Measurements from ENCODE around the gene SMG9. TPM values are rescaled to one million over a fixed set of nuclear protein-coding genes. Genes with fewer than 3 reads are reported as not detected.

Gene SMG9
- total and polyA plus RNA-seq, 2 of the 13 experiments (the other 11 are each of a cell fraction or from before 2014, with no cell fraction given) = 16.1 to 18.7 TPM

GRCh38 chr19:43754503-43755255 is at the start of gene SMG9 (continued):
- TF ChIP-seq SRSF1 (optimal IDR thresholded peaks at IDR 0.05; ENCODE audit: low read depth, low read length) = peak; percentile 78
- peak; percentile 72 for TF ChIP-seq AGO1 (IDR thresholded peaks at IDR 0.05; ENCODE audit: low read depth, low read length, poor library complexity, severe bottlenecking)
- TF ChIP-seq HDAC1 (CRISPR knock-in tag; IDR thresholded peaks at IDR 0.05) = peak; percentile 79
- TF ChIP-seq ELF3 (CRISPR knock-in tag; IDR thresholded peaks at IDR 0.05) = peak; percentile 56; the same call in 1 of the 2 replicates
- peak; percentile 62 for TF ChIP-seq KMT2B (CRISPR knock-in tag; IDR thresholded peaks at IDR 0.05)
- peak; percentile 86 for TF ChIP-seq THAP11 (CRISPR knock-in tag; IDR thresholded peaks at IDR 0.05)
- TF ChIP-seq SP4 (CRISPR knock-in tag; IDR thresholded peaks at IDR 0.05) = peak; percentile 71
- TF ChIP-seq ZFP90 (CRISPR knock-in tag; IDR thresholded peaks at IDR 0.05; ENCODE audit: borderline replicate concordance) = no peak
- peak; percentile 48; the same call in 1 of the 2 replicates for TF ChIP-seq ZBTB25 (CRISPR knock-in tag; IDR thresholded peaks at IDR 0.05)
- TF ChIP-seq TGIF2 (CRISPR knock-in tag; IDR thresholded peaks at IDR 0.05) = peak; percentile 37; the same call in 1 of the 2 replicates
- TF ChIP-seq SUZ12 (IDR thresholded peaks at IDR 0.05; ENCODE audit: low read depth, low read length) = no peak
- peak; percentile 60; the same call in 1 of the 2 replicates for TF ChIP-seq POGK (CRISPR knock-in tag; conservative IDR thresholded peaks at IDR 0.05)
- TF ChIP-seq HDAC2 (CRISPR knock-in tag; IDR thresholded peaks at IDR 0.05) = 0 out of 2 replicates have a peak, but pooled peaks have one; percentile 14
- no peak for TF ChIP-seq PRMT3 (CRISPR knock-in tag; IDR thresholded peaks at IDR 0.05; ENCODE audit: borderline replicate concordance, low read depth)
- TF ChIP-seq ZNF746 (CRISPR knock-in tag; IDR thresholded peaks at IDR 0.05) = 0 out of 2 replicates have a peak, but pooled peaks have one; percentile 31
- TF ChIP-seq NFAT5 (CRISPR knock-in tag; IDR thresholded peaks at IDR 0.05) = 0 out of 2 replicates have a peak, but pooled peaks have one; percentile 5
- TF ChIP-seq ARID3A (IDR thresholded peaks at IDR 0.05; ENCODE audit: low read depth, low read length) = 0 out of 2 replicates have a peak, but pooled peaks have one; percentile 5

All from HepG2 (cell line).